Measurements from ENCODE around the gene VPS41. TPM values are rescaled to one million over a fixed set of nuclear protein-coding genes. Genes with fewer than 3 reads are reported as not detected.

Gene VPS41
- polyA plus RNA-seq, 3 donors: 12.7 to 62.2 (median 56.7) TPM

DNA sequence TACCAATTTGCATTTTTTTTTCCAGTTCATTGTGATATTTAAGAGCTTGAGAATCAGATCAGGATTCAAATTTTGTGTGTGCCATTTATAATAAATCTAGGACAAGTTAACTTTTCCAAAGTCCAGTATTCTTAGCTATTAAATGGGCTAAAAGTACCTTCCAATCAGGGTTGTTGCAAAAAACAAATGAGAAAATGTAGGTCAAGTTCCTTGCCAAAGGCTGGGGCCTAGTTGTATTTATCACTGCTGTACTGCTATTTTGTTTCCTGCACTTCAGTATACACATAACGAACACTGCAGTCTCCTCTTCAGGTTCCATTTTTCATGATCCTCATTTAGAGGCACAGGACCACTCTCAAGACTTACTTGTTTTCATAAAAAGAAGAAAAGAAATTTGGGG lies 7.4 kb upstream of the VPS41 start:
- no peaks in the 10 kb centered on the region for H3K4me1 Mint-ChIP-seq
- no peaks in the 10 kb centered on the region for H4K20me1 ChIP-seq (ENCODE audit: insufficient read depth, low read length)
- H3K4me3 ChIP-seq (replicated peaks in 1 of 3; ENCODE audit: low read depth in 2 of 3, low read length in 3 of 3): no peak overlapping the region
- peaks cover 0 to 4% (median 2%) of the 10 kb centered on the region in 3 donors for H3K27me3 Mint-ChIP-seq (ENCODE audit: low read depth in 3 of 3)
- no peaks in the 10 kb centered on the region for H3K4me1 ChIP-seq (ENCODE audit: control insufficient read depth in 1 of 2, insufficient read depth in 2 of 2, low read length in 2 of 2)
- H3K9me3 ChIP-seq (replicated peaks in 1 of 2; ENCODE audit: control insufficient read depth in 1 of 2, insufficient read depth in 1 of 2, low read length in 2 of 2): no peaks in the 10 kb centered on the region
- no peak for DNase-seq
- no peaks in the 10 kb centered on the region for H3K27me3 ChIP-seq (ENCODE audit: control insufficient read depth in 2 of 2, insufficient read depth in 2 of 2, low read length in 2 of 2)
- no peak overlapping the region for H3K9ac ChIP-seq (ENCODE audit: insufficient read depth, low read length, poor library complexity, severe bottlenecking)
- WGBS (ENCODE audit: insufficient coverage): no CpG with 5 or more reads among the region's 1 CpG
- no peaks in the 10 kb centered on the region for H3K36me3 Mint-ChIP-seq
- intact Hi-C loops (cut with micrococcal nuclease): no loop called here
- no peaks in the 10 kb centered on the region for H3K9me3 Mint-ChIP-seq
- TF ChIP-seq, protein P1, sequence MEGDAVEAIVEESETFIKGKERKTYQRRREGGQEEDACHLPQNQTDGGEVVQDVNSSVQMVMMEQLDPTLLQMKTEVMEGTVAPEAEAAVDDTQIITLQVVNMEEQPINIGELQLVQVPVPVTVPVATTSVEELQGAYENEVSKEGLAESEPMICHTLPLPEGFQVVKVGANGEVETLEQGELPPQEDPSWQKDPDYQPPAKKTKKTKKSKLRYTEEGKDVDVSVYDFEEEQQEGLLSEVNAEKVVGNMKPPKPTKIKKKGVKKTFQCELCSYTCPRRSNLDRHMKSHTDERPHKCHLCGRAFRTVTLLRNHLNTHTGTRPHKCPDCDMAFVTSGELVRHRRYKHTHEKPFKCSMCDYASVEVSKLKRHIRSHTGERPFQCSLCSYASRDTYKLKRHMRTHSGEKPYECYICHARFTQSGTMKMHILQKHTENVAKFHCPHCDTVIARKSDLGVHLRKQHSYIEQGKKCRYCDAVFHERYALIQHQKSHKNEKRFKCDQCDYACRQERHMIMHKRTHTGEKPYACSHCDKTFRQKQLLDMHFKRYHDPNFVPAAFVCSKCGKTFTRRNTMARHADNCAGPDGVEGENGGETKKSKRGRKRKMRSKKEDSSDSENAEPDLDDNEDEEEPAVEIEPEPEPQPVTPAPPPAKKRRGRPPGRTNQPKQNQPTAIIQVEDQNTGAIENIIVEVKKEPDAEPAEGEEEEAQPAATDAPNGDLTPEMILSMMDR (IDR thresholded peaks at IDR 0.05): no peak
- H3K4me2 ChIP-seq (replicated peaks; ENCODE audit: extremely low read depth, low read length, poor library complexity, severe bottlenecking): no peak overlapping the region
- H3K27ac Mint-ChIP-seq: no peak overlapping the region
- no peak overlapping the region for H3K4me3 Mint-ChIP-seq
- H3K27ac ChIP-seq (ENCODE audit: low read depth in 1 of 2, low read length in 2 of 2): no peak overlapping the region
- H2AFZ ChIP-seq (ENCODE audit: insufficient read depth, low read depth, low read length, poor library complexity, severe bottlenecking): no peak overlapping the region
- H3K79me2 ChIP-seq (ENCODE audit: insufficient read depth, low read length): no peaks in the 10 kb centered on the region
- no peaks in the 10 kb centered on the region for H3K36me3 ChIP-seq (replicated peaks in 1 of 2; ENCODE audit: control insufficient read depth in 1 of 2, insufficient read depth in 2 of 2, low read length in 2 of 2)

DNA sequence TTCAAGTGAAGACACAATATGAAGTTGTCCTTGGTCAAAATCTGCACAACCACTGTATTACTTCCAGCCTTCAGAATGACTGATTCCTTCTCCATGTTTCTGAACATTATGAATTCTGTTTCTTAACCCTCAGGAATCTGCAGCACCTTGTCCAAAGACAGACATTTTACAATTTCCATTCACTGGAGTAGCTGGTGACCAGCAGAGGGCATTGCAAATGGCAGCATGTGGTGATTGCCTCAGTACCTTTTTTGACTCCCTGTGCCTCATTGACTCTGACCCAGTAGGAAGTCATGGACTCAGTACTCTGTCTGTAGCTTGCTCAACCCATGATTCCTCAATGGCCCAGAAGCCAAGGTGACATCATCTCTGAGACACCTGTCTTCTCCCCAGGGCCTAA lies 879 bp upstream of the VPS41 start:
- H3K27me3 ChIP-seq (ENCODE audit: control insufficient read depth in 2 of 2, insufficient read depth in 2 of 2, low read length in 2 of 2): no peaks in the 10 kb centered on the region
- TF ChIP-seq, protein P1 (IDR thresholded peaks at IDR 0.05): no peak
- H3K27ac Mint-ChIP-seq: peak overlapping the region in 1 of 7 donors; percentile 21

More for the DNA sequence above, 879 bp upstream of the VPS41 start:
- Histone ChIP-seq H3K79me2 (ENCODE audit: insufficient read depth, low read length) (peaks cover 39% of the 10 kb centered on the region), H3K4me3 (replicated peaks in 1 of 3; ENCODE audit: low read depth in 2 of 3, low read length in 3 of 3) (no peak overlapping the region), H3K36me3 (replicated peaks in 1 of 2; ENCODE audit: control insufficient read depth in 1 of 2, insufficient read depth in 2 of 2, low read length in 2 of 2) (no peaks in the 10 kb centered on the region), H4K20me1 (ENCODE audit: insufficient read depth, low read length) (peaks cover 26% of the 10 kb centered on the region), H3K9me3 (replicated peaks in 1 of 2; ENCODE audit: control insufficient read depth in 1 of 2, insufficient read depth in 1 of 2, low read length in 2 of 2) (no peaks in the 10 kb centered on the region), H3K4me1 (ENCODE audit: control insufficient read depth in 1 of 2, insufficient read depth in 2 of 2, low read length in 2 of 2) (peaks cover 22 to 34% of the 10 kb centered on the region in 2 donors), H2AFZ (ENCODE audit: insufficient read depth, low read depth, low read length, poor library complexity, severe bottlenecking) (no peak overlapping the region), H3K27ac (ENCODE audit: low read depth in 1 of 2, low read length in 2 of 2) (no peak overlapping the region), H3K9ac (ENCODE audit: insufficient read depth, low read length, poor library complexity, severe bottlenecking) (no peak overlapping the region), H3K4me2 (replicated peaks; ENCODE audit: extremely low read depth, low read length, poor library complexity, severe bottlenecking) (no peak overlapping the region)
- intact Hi-C loops (cut with micrococcal nuclease): no loop called here
- Mint-ChIP-seq H3K36me3 (no peaks in the 10 kb centered on the region), H3K9me3 (no peaks in the 10 kb centered on the region), H3K4me1 (peaks cover 32% of the 10 kb centered on the region), H3K4me3 (no peak overlapping the region), H3K27me3 (ENCODE audit: low read depth in 3 of 3) (peaks cover 0 to 2% (median 2%) of the 10 kb centered on the region in 3 donors)
- DNase-seq: no peak

Measured in CD14-positive monocyte (primary cell).